ENCODE results near the gene ABCD3.
"Not testable (repeated sequence)": the region's sequence is repeated elsewhere in the genome, so short reads cannot be mapped to it uniquely, and the experiment has no call there.

GRCh38 chr1:94372771-94373170, 45.4 kb upstream of the ABCD3 start:
- not testable (repeated sequence) for TF ChIP-seq CTCF, POLR2A (IDR thresholded peaks at IDR 0.05)

Measured in heart left ventricle (tissue), 13 donors.